Mucosa of stomach (tissue), 1 donor: ENCODE measurements around the gene ZRSR2.

Experiments used
- H3K27me3 ChIP-seq: one replicate; pipeline ENCODE4 v1.7.0; 2013; ENCODE audit warnings: mild to moderate bottlenecking, low read length; ENCODE audit not compliant: control insufficient read depth, insufficient read depth
- H3K36me3 ChIP-seq: one replicate; pipeline ENCODE4 v1.7.0; 2013; ENCODE audit warnings: low read length; ENCODE audit not compliant: control insufficient read depth, insufficient read depth
- H3K4me1 ChIP-seq: one replicate; pipeline ENCODE4 v1.7.0; 2013; ENCODE audit warnings: mild to moderate bottlenecking, low read length; ENCODE audit not compliant: control insufficient read depth, insufficient read depth
- H3K4me3 ChIP-seq: one replicate; pipeline ENCODE4 v1.7.0; 2013; ENCODE audit warnings: low read length
- H3K9ac ChIP-seq: one replicate; pipeline ENCODE4 v1.7.0; 2013; ENCODE audit warnings: mild to moderate bottlenecking, low read length, moderate library complexity
- H3K9me3 ChIP-seq: one replicate; pipeline ENCODE4 v1.7.0; 2013; ENCODE audit warnings: mild to moderate bottlenecking, low read length, moderate library complexity; ENCODE audit not compliant: control insufficient read depth
- donor health status: Pancreatic carcinoma.

ZRSR2 gene

GRCh38 chrX:15834827-15835595, 44.7 kb downstream of the ZRSR2 start:
- Histone ChIP-seq H3K9me3 (no peaks in the 10 kb centered on the region), H3K36me3 (no peaks in the 10 kb centered on the region), H3K4me3 (no peak overlapping the region), H3K27me3 (no peaks in the 10 kb centered on the region), H3K4me1 (no peaks in the 10 kb centered on the region), H3K9ac (no peak overlapping the region)

DNA sequence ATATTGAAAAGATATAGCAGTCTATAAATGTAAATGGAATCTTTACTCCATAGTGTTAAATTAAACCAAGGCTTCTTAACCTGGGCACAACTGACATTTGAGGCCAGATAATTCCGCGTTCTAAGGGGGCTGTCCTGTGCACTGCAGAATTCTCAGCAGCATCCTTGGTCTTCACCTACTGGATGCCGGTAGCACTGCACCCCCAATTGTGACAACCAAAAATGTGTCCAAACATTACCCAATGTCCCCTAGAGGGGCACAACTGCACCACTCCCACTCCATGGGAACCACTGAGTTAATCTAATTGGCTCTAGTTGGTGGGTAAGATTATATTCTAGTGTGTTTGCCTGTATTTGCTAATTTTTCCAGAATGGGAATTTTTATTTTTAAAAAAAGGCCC, 47.7 kb downstream of the ZRSR2 start:
- H3K27me3 ChIP-seq, result no peaks in the 10 kb centered on the region
- no peaks in the 10 kb centered on the region for H3K4me1 ChIP-seq
- H3K4me3 ChIP-seq, result no peak overlapping the region
- no peak overlapping the region for H3K9ac ChIP-seq
- H3K36me3 ChIP-seq, result no peaks in the 10 kb centered on the region
- no peaks in the 10 kb centered on the region for H3K9me3 ChIP-seq

- no peaks in the 10 kb centered on the region for H3K27me3 ChIP-seq
- no peak overlapping the region for H3K4me3 ChIP-seq
- H3K36me3 ChIP-seq, result no peaks in the 10 kb centered on the region
These were observed 51.7 kb downstream of the ZRSR2 start for GRCh38 chrX:15841853-15842516.

DNA sequence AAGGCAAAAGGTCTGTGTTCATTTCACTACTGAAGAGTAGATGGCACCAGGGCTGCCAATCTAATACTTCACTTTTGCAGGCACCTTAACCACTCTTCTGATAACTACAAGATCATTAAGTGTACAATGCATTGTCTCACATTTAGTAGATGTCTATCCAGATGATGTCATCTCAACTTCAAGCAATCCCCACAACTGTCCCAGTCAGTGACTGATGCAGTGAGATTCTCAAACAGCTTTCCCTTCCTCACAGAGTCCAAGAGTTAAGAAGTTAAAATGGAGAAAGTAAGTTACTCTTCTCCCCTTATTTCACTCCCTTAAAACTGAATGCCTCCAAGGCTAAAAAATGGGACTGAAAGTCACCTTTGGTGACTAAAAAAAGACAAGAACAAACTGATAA, 53.7 kb downstream of the ZRSR2 start:
- Histone ChIP-seq H3K9ac (no peak overlapping the region), H3K27me3 (no peaks in the 10 kb centered on the region), H3K36me3 (no peaks in the 10 kb centered on the region)

More at GRCh38 chrX:15841853-15842516, 51.7 kb downstream of the ZRSR2 start:
- no peak overlapping the region for H3K9ac ChIP-seq
- H3K9me3 ChIP-seq, result no peaks in the 10 kb centered on the region
- H3K4me1 ChIP-seq, result no peaks in the 10 kb centered on the region

DNA sequence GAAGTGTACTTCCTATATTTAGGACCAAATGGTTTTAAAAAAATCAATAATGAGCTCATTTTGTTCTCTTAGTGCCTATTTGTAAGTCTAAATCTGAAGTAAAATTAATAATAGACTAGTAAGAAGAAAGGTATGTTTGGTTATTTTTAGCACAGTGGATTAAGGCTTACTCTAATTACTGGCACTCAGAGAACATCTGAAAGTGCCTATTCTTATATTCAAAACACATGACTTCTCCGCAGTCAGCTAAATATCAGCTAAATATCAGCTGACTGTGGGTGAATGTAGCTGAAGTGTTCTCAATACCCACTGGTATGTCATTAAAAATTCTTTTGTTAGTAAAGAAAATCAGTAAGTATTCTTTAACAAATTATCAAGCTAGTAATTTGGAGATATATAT, 58.3 kb downstream of the ZRSR2 start:
- no peaks in the 10 kb centered on the region for H3K4me1 ChIP-seq
- H3K36me3 ChIP-seq, result no peaks in the 10 kb centered on the region
- no peaks in the 10 kb centered on the region for H3K27me3 ChIP-seq
- H3K9me3 ChIP-seq, result no peaks in the 10 kb centered on the region
- H3K9ac ChIP-seq, result no peak overlapping the region
- no peak overlapping the region for H3K4me3 ChIP-seq

More for the DNA sequence above, 53.7 kb downstream of the ZRSR2 start:
- Histone ChIP-seq H3K4me1 (no peaks in the 10 kb centered on the region), H3K9me3 (no peaks in the 10 kb centered on the region), H3K4me3 (no peak overlapping the region)

DNA sequence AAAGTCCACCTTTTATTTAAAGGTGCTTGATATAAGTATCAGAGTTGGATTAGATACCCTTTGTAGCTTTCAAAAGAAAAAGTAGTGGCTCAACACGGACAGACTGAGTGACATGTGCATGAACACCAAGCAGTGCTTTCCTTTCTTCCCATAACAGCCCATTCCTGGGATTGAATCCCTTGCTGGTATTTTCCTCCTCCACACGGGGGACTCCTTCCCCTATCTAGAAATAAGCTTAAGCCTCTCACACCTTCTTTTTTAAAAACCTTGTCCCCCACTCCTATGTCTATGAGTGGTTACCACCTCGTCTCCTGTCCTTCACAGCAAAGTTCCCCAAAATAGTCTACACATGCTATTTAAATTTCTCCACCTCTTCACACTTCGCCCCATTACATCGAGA, 59.3 kb downstream of the ZRSR2 start:
- no peaks in the 10 kb centered on the region for H3K9me3 ChIP-seq
- H3K9ac ChIP-seq, result no peak overlapping the region
- no peaks in the 10 kb centered on the region for H3K27me3 ChIP-seq
- no peak overlapping the region for H3K4me3 ChIP-seq
- no peaks in the 10 kb centered on the region for H3K36me3 ChIP-seq
- no peaks in the 10 kb centered on the region for H3K4me1 ChIP-seq

DNA sequence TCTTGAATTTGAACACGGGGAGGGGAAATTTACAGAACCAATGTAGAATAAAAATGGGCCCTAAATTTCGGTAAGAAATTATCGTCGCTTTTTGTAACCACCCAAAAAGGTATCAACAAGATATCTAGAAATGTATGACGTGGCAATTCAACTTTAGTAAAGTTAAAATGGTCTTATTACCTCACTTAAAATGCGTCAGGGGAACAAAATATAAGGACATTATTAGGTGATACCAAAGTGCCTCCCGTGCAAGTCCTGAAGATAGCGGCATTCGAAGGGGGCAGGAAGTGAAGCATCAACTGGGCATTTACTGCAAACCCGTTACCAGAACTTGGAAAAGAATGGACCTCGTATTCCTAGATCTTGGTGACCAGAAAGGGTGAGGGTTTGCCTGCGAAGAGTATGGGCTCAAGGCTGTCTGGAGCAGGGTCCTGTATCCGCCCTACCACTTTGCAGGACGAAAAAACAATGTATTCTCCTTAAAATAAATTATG, 63.3 kb downstream of the ZRSR2 start:
- peak overlapping the region; percentile 31 for H3K9ac ChIP-seq
- no peaks in the 10 kb centered on the region for H3K4me1 ChIP-seq
- no peaks in the 10 kb centered on the region for H3K9me3 ChIP-seq
- no peaks in the 10 kb centered on the region for H3K36me3 ChIP-seq
- H3K4me3 ChIP-seq, result peak overlapping the region; percentile 22
- no peaks in the 10 kb centered on the region for H3K27me3 ChIP-seq

DNA sequence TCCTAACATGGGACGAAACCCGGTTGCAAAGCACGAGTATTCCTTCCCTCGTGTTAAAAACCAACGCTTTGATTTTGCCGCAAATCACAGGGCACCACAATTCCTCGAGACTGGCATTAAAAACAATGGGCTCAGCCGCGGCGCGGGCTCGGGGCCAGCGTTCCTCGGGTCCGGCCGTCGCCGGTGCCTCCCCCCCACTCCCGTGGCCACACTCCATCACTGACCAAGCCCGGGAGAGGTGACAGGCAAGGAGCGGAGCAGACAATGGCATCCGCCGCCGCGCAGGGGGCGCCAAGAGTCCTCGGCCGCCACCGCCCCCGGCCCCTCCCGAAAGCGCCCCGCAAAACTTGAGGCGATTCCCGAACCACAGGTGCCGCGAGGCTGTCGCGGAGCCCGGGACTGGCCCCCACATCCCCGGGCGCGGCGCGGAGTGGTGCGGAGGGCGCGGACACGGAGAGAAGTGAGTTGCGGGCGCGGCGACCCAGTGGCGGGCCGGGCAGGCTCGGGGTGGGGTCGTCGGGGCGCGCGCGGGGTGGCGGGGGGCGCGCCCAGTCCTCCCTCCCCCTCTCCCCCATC, 63.9 kb downstream of the ZRSR2 start:
- no peaks in the 10 kb centered on the region for H3K4me1 ChIP-seq
- no peaks in the 10 kb centered on the region for H3K27me3 ChIP-seq
- H3K36me3 ChIP-seq, result no peaks in the 10 kb centered on the region
- H3K9me3 ChIP-seq, result no peaks in the 10 kb centered on the region
- H3K4me3 ChIP-seq, result peak overlapping the region; percentile 22
- H3K9ac ChIP-seq, result peak overlapping the region; percentile 31

DNA sequence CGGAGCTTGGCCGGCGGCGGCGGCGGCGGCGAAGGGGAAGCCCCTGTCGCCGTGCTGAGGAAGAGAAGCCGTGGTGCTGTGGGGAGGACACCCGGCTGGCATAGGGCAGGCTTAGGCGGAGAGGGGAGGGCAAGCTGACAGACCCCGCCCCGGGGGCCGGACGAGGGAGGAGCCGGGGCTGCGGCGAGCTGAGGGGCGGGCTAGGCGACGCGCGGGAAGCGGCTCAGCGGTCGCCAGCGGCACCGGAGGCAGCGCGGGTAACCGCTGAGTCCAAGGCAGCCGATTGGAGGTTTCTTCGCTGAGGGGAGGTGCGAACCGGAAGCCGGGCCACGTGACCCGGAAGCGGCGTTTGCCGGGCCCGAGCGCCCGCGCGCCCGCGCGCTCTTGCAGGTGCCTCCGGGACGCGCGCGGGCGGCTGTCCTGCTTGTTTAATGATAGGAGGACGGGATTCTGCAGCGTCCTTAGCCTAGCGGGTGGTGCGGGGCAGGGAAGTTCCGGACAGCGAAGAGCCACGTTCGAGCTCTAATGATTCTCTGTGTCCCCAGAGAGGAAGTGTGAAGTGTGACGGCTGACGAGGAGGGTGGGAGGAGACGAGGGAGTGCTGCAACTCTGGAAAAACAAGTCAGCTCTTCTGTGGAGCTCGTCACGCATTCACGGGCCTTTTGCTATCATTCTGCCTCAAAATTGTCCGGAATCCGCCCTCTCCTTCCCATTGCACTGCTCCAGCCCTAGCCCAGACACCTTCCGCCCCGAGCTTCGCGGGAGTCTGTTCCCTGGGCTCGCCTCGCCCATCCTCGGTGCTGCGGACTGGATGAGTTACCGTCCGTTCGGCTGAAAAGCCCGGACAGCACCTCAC, 64.7 kb downstream of the ZRSR2 start, which contains the start of gene AP1S2:
Gene AP1S2, minus strand, starts transcription at position 102 of the 856 bp plus-strand sequence. CDS start 2,289 bp downstream, outside the sequence.
- Histone ChIP-seq H3K36me3 (no peaks in the 10 kb centered on the region), H3K9ac (peak within 1 kb of the TSS; percentile 64), H3K4me3 (peak within 1 kb of the TSS; percentile 36), H3K4me1 (no peaks in the 10 kb centered on the region), H3K27me3 (no peaks in the 10 kb centered on the region), H3K9me3 (no peaks in the 10 kb centered on the region)

GRCh38 chrX:15855568-15856221, 65.4 kb downstream of the ZRSR2 start:
- Histone ChIP-seq H3K36me3 (no peaks in the 10 kb centered on the region), H3K4me1 (no peaks in the 10 kb centered on the region), H3K4me3 (peak overlapping the region; percentile 36), H3K9me3 (no peaks in the 10 kb centered on the region), H3K27me3 (no peaks in the 10 kb centered on the region), H3K9ac (peak overlapping the region; percentile 64)

GRCh38 chrX:15856222-15856587, 65.9 kb downstream of the ZRSR2 start:
- H3K9me3 ChIP-seq, result no peaks in the 10 kb centered on the region
- H3K4me1 ChIP-seq, result no peaks in the 10 kb centered on the region
- no peaks in the 10 kb centered on the region for H3K36me3 ChIP-seq
- H3K9ac ChIP-seq, result no peak overlapping the region
- H3K4me3 ChIP-seq, result no peak overlapping the region
- no peaks in the 10 kb centered on the region for H3K27me3 ChIP-seq
